H1 (cell line): ENCODE data around the gene KRTAP10-2. TPM values are rescaled to one million over a fixed set of nuclear protein-coding genes. Genes with fewer than 3 reads are reported as not detected.

Experiments
- CTCF ChIA-PET: fragments of 300-600 bp; sonication (Branson Sonifier 250); formaldehyde crosslinking; loops from one replicate; lab custom pipeline; 2021; ENCODE audit not compliant: partially characterized antibody; lab: Charles Lee
- POLR2A ChIA-PET: fragments of 300-600 bp; sonication (Branson Sonifier 250); formaldehyde crosslinking; loops from one replicate; lab custom pipeline; 2021; ENCODE audit warnings: inconsistent platforms; ENCODE audit not compliant: partially characterized antibody; lab: Charles Lee
- DNase-seq, 2 experiments: peaks; one replicate each; pipeline versions ENCODE4 v3.0.0 to v3.0.0-alpha.2; 2010 to 2022; ENCODE audit warnings: low spot score in 2 of 2, low read depth in 1 of 2, mixed read lengths in 1 of 2
- FAIRE-seq: peaks from 2 replicates; lab custom pipeline; 2011; peaks lifted over from hg19 to GRCh38; lab: Jason Lieb, UNC
- H2AFZ ChIP-seq: 2 replicates; pipeline ENCODE4 v1.8.1; 2012; ENCODE audit warnings: low read length, inconsistent platforms
- H2AK5ac ChIP-seq: 2 replicates; pipeline ENCODE4 v1.6.1; 2013; ENCODE audit warnings: low read depth, low read length
- H2BK120ac ChIP-seq: replicated peaks from 2 replicates; pipeline ENCODE3; 2013; ENCODE audit warnings: low read depth, low read length, inconsistent platforms
- H2BK12ac ChIP-seq: 2 replicates; pipeline ENCODE4 v1.6.1; 2013; ENCODE audit warnings: low read depth, low read length
- H2BK15ac ChIP-seq: 2 replicates; pipeline ENCODE4 v1.6.1; 2013; ENCODE audit warnings: low read length
- H2BK20ac ChIP-seq: 2 replicates; pipeline ENCODE4 v1.6.1; 2013; ENCODE audit warnings: low read length
- H2BK5ac ChIP-seq: 2 replicates; pipeline ENCODE4 v1.6.1; 2013; ENCODE audit warnings: low read depth, low read length
- H3K14ac ChIP-seq: 2 replicates; pipeline ENCODE4 v1.6.1; 2013; ENCODE audit warnings: inconsistent platforms; ENCODE audit not compliant: insufficient read length
- H3K18ac ChIP-seq: 2 replicates; pipeline ENCODE4 v1.6.1; 2013; ENCODE audit warnings: low read length; ENCODE audit errors: extremely low read depth
- H3K23ac ChIP-seq: 2 replicates; pipeline ENCODE4 v1.6.1; 2013; ENCODE audit warnings: inconsistent platforms; ENCODE audit not compliant: insufficient read length
- H3K23me2 ChIP-seq: 2 replicates; pipeline ENCODE4 v1.6.1; 2013; ENCODE audit warnings: low read depth, low read length
- H3K27ac ChIP-seq: 2 replicates; pipeline ENCODE4 v1.6.1; 2011; ENCODE audit warnings: low read depth, low read length, inconsistent platforms
- H3K27me3 ChIP-seq, 4 experiments: replicated peaks in 1 of 4; 1 replicate in 1 of 4; 2 replicates in 3 of 4; pipeline versions ENCODE4 v1.6.1 to v1.8.1; 2011 to 2013; ENCODE audit warnings: low read length in 3 of 4, mild to moderate bottlenecking in 3 of 4, inconsistent platforms in 2 of 4, mixed read lengths in 2 of 4, moderate library complexity in 1 of 4; ENCODE audit not compliant: control insufficient read depth in 3 of 4, insufficient read depth in 3 of 4; ENCODE audit errors: extremely low read depth in 1 of 4
- H3K36me3 ChIP-seq, 4 experiments: 2 replicates each; pipeline versions ENCODE4 v1.6.1 to v1.8.1; 2011 to 2013; ENCODE audit warnings: mild to moderate bottlenecking in 4 of 4, low read length in 3 of 4, moderate library complexity in 2 of 4, control low read depth in 1 of 4, inconsistent platforms in 1 of 4; ENCODE audit not compliant: insufficient read depth in 4 of 4, control insufficient read depth in 2 of 4
- H3K4ac ChIP-seq: replicated peaks from 2 replicates; pipeline ENCODE3; 2013; ENCODE audit warnings: low read length, low read depth, mixed read lengths, inconsistent platforms; ENCODE audit not compliant: insufficient read length
- H3K4me1 ChIP-seq, 4 experiments: replicated peaks in 1 of 4; 1 replicate in 1 of 4; 2 replicates in 3 of 4; pipeline versions ENCODE4 v1.6.1 to v1.8.1; 2011 to 2013; ENCODE audit warnings: low read length in 3 of 4, inconsistent platforms in 2 of 4, mixed read lengths in 1 of 4; ENCODE audit not compliant: insufficient read depth in 4 of 4, control insufficient read depth in 3 of 4
- H3K4me2 ChIP-seq, 2 experiments: 2 replicates each; pipeline versions ENCODE4 v1.6.1 to v1.8.1; 2011 to 2013; ENCODE audit warnings: low read depth in 2 of 2, low read length in 2 of 2, control low read depth in 1 of 2, inconsistent platforms in 1 of 2, mild to moderate bottlenecking in 1 of 2; ENCODE audit not compliant: insufficient read depth in 1 of 2
- H3K4me3 ChIP-seq, 4 experiments: fragments of 200-600, 300-600 bp in 1 of 4; sonication (generic), shearing (Covaris generic), sonication (Bioruptor Twin) in 1 of 4; 2 replicates each; pipeline versions ENCODE4 v1.5.1 to v1.8.1; 2011 to 2016; ENCODE audit warnings: low read length in 4 of 4, low read depth in 3 of 4, control low read depth in 2 of 4, inconsistent platforms in 2 of 4, mild to moderate bottlenecking in 2 of 4, mixed read lengths in 1 of 4, moderate library complexity in 1 of 4; ENCODE audit not compliant: insufficient read depth in 2 of 4; ENCODE audit errors: extremely low read depth in 1 of 4
- H3K56ac ChIP-seq: replicated peaks from 2 replicates; pipeline ENCODE3; 2013; ENCODE audit warnings: low read depth, mild to moderate bottlenecking, mixed read lengths, low read length, inconsistent platforms; ENCODE audit not compliant: insufficient read length
- H3K79me1 ChIP-seq: 2 replicates; pipeline ENCODE4 v1.6.1; 2013; ENCODE audit warnings: low read depth, low read length, control low read depth
- H3K79me2 ChIP-seq, 2 experiments: 2 replicates each; pipeline versions ENCODE4 v1.6.1 to v1.8.1; 2012 to 2013; ENCODE audit warnings: low read length in 2 of 2, mild to moderate bottlenecking in 2 of 2, inconsistent platforms in 1 of 2; ENCODE audit not compliant: insufficient read depth in 2 of 2, control insufficient read depth in 1 of 2
- H3K9ac ChIP-seq, 4 experiments: replicated peaks in 1 of 4; 1 replicate in 1 of 4; 2 replicates in 3 of 4; pipeline versions ENCODE4 v1.6.1 to v1.8.1; 2011 to 2013; ENCODE audit warnings: low read depth in 3 of 4, low read length in 3 of 4, control low read depth in 2 of 4, mild to moderate bottlenecking in 2 of 4, moderate library complexity in 2 of 4, inconsistent platforms in 1 of 4; ENCODE audit errors: extremely low read depth in 1 of 4
- H3K9me3 ChIP-seq, 2 experiments: 2 replicates each; pipeline versions ENCODE4 v1.6.1 to v1.8.1; 2012 to 2013; ENCODE audit warnings: mild to moderate bottlenecking in 2 of 2, moderate library complexity in 2 of 2, control low read depth in 1 of 2, inconsistent platforms in 1 of 2, low read depth in 1 of 2, low read length in 1 of 2, mixed read lengths in 1 of 2; ENCODE audit not compliant: insufficient read depth in 2 of 2
- H4K20me1 ChIP-seq, 2 experiments: replicated peaks in 1 of 2; 2 replicates each; pipeline versions ENCODE3 to v1.8.1; 2011 to 2013; ENCODE audit warnings: inconsistent platforms in 2 of 2, low read length in 2 of 2, mild to moderate bottlenecking in 1 of 2; ENCODE audit not compliant: insufficient read depth in 2 of 2, control insufficient read depth in 1 of 2
- H4K5ac ChIP-seq: 2 replicates; pipeline ENCODE4 v1.6.1; 2013; ENCODE audit warnings: low read length, low read depth, mixed read lengths, inconsistent platforms; ENCODE audit not compliant: insufficient read length
- H4K8ac ChIP-seq: 2 replicates; pipeline ENCODE4 v1.8.0; 2013; ENCODE audit warnings: mild to moderate bottlenecking, moderate library complexity, low read length, inconsistent platforms; ENCODE audit not compliant: insufficient read depth; ENCODE audit errors: extremely low read depth
- H4K91ac ChIP-seq: replicated peaks from 2 replicates; pipeline ENCODE3; 2013; ENCODE audit warnings: low read length, mixed read lengths, inconsistent platforms; ENCODE audit not compliant: insufficient read length
- ATF2 ChIP-seq: IDR thresholded peaks from 2 replicates; pipeline ENCODE4 v1.6.1; 2012; ENCODE audit warnings: low read length, inconsistent platforms
- BRCA1 ChIP-seq: IDR thresholded peaks from 2 replicates; pipeline ENCODE4 v1.6.1; 2012; ENCODE audit warnings: low read depth, low read length, improper control_type of control experiment
- FOSL1 ChIP-seq: IDR thresholded peaks from 2 replicates; pipeline ENCODE4 v1.6.1; 2011; ENCODE audit warnings: mild to moderate bottlenecking, low read depth, low read length, moderate library complexity; ENCODE audit not compliant: insufficient read depth
- GTF2F1 ChIP-seq: IDR thresholded peaks from 2 replicates; pipeline ENCODE4 v1.6.1; 2012; ENCODE audit warnings: low read depth, low read length, improper control_type of control experiment, borderline replicate concordance
- RBBP5 ChIP-seq: IDR thresholded peaks from 2 replicates; pipeline ENCODE4 v1.7.1; 2012; ENCODE audit warnings: low read depth, mild to moderate bottlenecking, inconsistent platforms, low read length, moderate library complexity, borderline replicate concordance
- SP1 ChIP-seq: IDR thresholded peaks from 2 replicates; pipeline ENCODE4 v1.6.1; 2011; ENCODE audit warnings: low read depth, low read length
- TBP ChIP-seq: IDR thresholded peaks from 2 replicates; pipeline ENCODE4 v1.6.1; 2011; ENCODE audit warnings: low read depth, low read length, improper control_type of control experiment
- WGBS, 2 experiments: shearing (Covaris generic) in 1 of 2; methylation state at CpG; one replicate each; pipeline versions ENCODE4 v1.1.6 to v1.1.7; 2013 to 2015; ENCODE audit warnings: low lambda C conversion rate in 2 of 2, mixed read lengths in 2 of 2, inconsistent platforms in 1 of 2, low coverage in 1 of 2, missing lambda C conversion rate in 1 of 2; ENCODE audit not compliant: insufficient replicate concordance in 2 of 2, insufficient coverage in 1 of 2, insufficient read length in 1 of 2; ENCODE audit errors: extremely low coverage in 1 of 2, missing lambda C conversion rate in 1 of 2; 5-methylcytosine and 5-hydroxymethylcytosine counted together
- polyA plus RNA-seq, 7 experiments: library from polyadenylated mRNA; depleted of rRNA in 3 of 7; stranded (reverse) in 5 of 7; unstranded in 2 of 7; fragments of >200 nt in 5 of 7; fragments of 200-250 nt in 2 of 7; gene quantifications; 1 replicate in 5 of 7; 2 replicates in 1 of 7; 4 replicates in 1 of 7; pipeline versions ENCODE4 v1.2.1 to v1.2.3, GENCODE V29; 2011 to 2013; ENCODE audit warnings: missing spikeins in 2 of 7, mixed read lengths in 2 of 7
- total RNA-seq: library from RNA; stranded (reverse); fragmentation: NEBNext Ultra II Directional; extraction: Animal tissue kit (Norgen Biotek cat#: 25700); gene quantifications from 2 replicates; pipeline ENCODE4 v1.2.1, GENCODE V29; 2021

Gene KRTAP10-2
- total and polyA plus RNA-seq, 2 of the 8 experiments (the other 6 are each of a cell fraction or from before 2014, with no cell fraction given), result 0.11 TPM; not detected in 1

DNA sequence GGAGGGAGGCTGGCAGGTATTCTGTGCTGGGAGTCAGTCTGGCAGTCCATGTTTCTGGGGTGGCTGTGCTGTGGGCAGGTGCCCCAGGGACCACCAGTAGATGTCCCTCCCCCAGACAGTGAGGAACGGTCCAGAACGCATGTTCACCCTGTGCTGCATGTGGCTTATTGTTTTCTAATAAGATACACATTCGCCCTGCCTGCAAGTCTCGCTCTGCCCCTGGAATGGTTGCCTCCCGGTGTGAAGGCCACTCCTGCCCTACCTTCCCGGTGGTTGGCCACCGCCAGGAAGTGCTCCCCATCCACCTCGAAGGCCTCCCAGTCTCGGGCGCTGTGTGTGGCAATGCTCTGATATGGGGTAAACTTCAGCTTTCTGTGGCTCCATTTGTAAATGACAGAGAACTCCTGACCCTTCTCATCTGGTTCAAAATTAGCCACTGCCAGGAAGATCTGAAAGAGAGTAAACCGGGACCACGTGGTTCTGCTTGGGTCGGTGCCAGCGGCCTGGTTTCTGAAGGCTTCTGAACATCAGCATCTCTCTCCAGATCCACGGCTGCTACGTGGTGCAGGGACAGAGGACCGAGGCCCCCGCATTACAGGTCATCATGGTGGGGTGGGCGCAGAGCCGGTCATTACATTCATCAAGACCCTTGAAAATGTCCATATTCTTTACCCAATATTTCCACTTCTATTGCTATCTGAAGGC is 25.8 kb downstream of the KRTAP10-2 start:
- Histone ChIP-seq H2AFZ (no peak overlapping the region), H3K18ac (no peak overlapping the region), H2AK5ac (no peak overlapping the region), H3K79me2 (no peaks in the 10 kb centered on the region), H2BK5ac (no peak overlapping the region), H3K4me3 (no peak overlapping the region), H3K23ac (no peak overlapping the region), H3K4me2 (no peak overlapping the region), H3K4me1 (no peaks in the 10 kb centered on the region; a peak in 1 of 7 replicates), H4K91ac (no peak overlapping the region), H3K27me3 (peaks cover 0 to 3% (median 0%) of the 10 kb centered on the region in 4 experiments; a peak in 1 of 7 replicates), H3K56ac (no peak overlapping the region), H3K36me3 (no peaks in the 10 kb centered on the region), H3K9me3 (peaks cover 0 to 15% of the 10 kb centered on the region in 2 experiments; a peak in 2 of 4 replicates), H4K20me1 (peaks cover 0 to 2% of the 10 kb centered on the region in 2 experiments), H2BK20ac (no peak overlapping the region), H2BK12ac (no peak overlapping the region), H3K27ac (no peak overlapping the region), H4K5ac (no peak overlapping the region), H3K14ac (no peak overlapping the region), H2BK120ac (no peak overlapping the region), H3K23me2 (peaks cover 16% of the 10 kb centered on the region; the same call in 1 of the 2 replicates), H3K9ac (no peak overlapping the region), H2BK15ac (peak overlapping the region; percentile 61; the same call in 1 of the 2 replicates), H3K79me1 (peaks cover 3% of the 10 kb centered on the region; the same call in 1 of the 2 replicates), H4K8ac (no peak overlapping the region), H3K4ac (no peak overlapping the region)
- FAIRE-seq, result no peak
- ChIA-PET POLR2A (interaction anchor here (1.1 kb wide), 1 partner anchor 12 kb away, joined by 3 read pairs; no protein-coding TSS in a partner anchor), CTCF (interaction anchor here (0.6 to 1.6 kb wide), 3 partner anchors 15 to 56 kb away, joined by 3 to 5 read pairs (median 3); no protein-coding TSS in a partner anchor)
- TF ChIP-seq BRCA1, result no peak
- TF ChIP-seq GTF2F1, result no peak
- TF ChIP-seq RBBP5, result no peak
- no peak for TF ChIP-seq FOSL1
- TF ChIP-seq TBP, result no peak
- TF ChIP-seq ATF2, result no peak
- TF ChIP-seq SP1, result no peak
- WGBS, 2 experiments, result 91% methylated on average over 20 of the region's 20 CpGs; no CpG with 5 or more reads in 1 of the 2 experiments
- no peak for DNase-seq
